Neuronal stem cell (in vitro differentiated cells): ENCODE results near the gene STIM1.

Experiments
- DNase-seq: peaks from one replicate; pipeline ENCODE4 v3.0.0-alpha.2; 2013; ENCODE audit warnings: low spot score
- H2AFZ ChIP-seq: one replicate; pipeline ENCODE4 v1.6.1; 2013; ENCODE audit warnings: mild to moderate bottlenecking, low read length, inconsistent platforms
- H2AK5ac ChIP-seq: 2 replicates; pipeline ENCODE4 v1.6.1; 2013; ENCODE audit warnings: low read depth, mild to moderate bottlenecking, inconsistent platforms, low read length, moderate library complexity, mixed read lengths
- H2BK120ac ChIP-seq: 2 replicates; pipeline ENCODE4 v1.6.1; 2013; ENCODE audit warnings: low read depth, mild to moderate bottlenecking, inconsistent platforms, low read length, moderate library complexity, mixed read lengths
- H2BK12ac ChIP-seq: one replicate; pipeline ENCODE4 v1.6.1; 2013; ENCODE audit warnings: low read length, inconsistent platforms
- H2BK15ac ChIP-seq: 2 replicates; pipeline ENCODE4 v1.6.1; 2013; ENCODE audit warnings: mild to moderate bottlenecking, low read length, inconsistent platforms, mixed read lengths
- H2BK5ac ChIP-seq: one replicate; pipeline ENCODE4 v1.6.1; 2013; ENCODE audit warnings: inconsistent platforms, mild to moderate bottlenecking, low read length, moderate library complexity
- H3K14ac ChIP-seq: one replicate; pipeline ENCODE4 v1.6.1; 2013; ENCODE audit warnings: low read length, inconsistent platforms
- H3K18ac ChIP-seq: 2 replicates; pipeline ENCODE4 v1.6.1; 2013; ENCODE audit warnings: low read length, inconsistent platforms
- H3K23ac ChIP-seq: 2 replicates; pipeline ENCODE4 v1.6.1; 2013; ENCODE audit warnings: low read depth, mild to moderate bottlenecking, mixed read lengths, low read length, inconsistent platforms; ENCODE audit not compliant: poor library complexity
- H3K27ac ChIP-seq: replicated peaks from 3 replicates; pipeline ENCODE4 v1.5.1; 2013; ENCODE audit warnings: low read length, inconsistent platforms
- H3K27me3 ChIP-seq, 3 experiments: 2 replicates each; pipeline ENCODE4 v1.6.1; 2013; ENCODE audit warnings: low read length in 3 of 3, mild to moderate bottlenecking in 2 of 3, inconsistent platforms in 1 of 3, low read depth in 1 of 3, mixed read lengths in 1 of 3, moderate library complexity in 1 of 3; ENCODE audit not compliant: control insufficient read depth in 3 of 3, insufficient read depth in 3 of 3
- H3K36me3 ChIP-seq, 2 donors: replicated peaks in 1 of 2; 2 replicates each; pipeline ENCODE4 v1.6.1; 2013; ENCODE audit warnings: low read length in 2 of 2; ENCODE audit not compliant: control insufficient read depth in 2 of 2, insufficient read depth in 2 of 2
- H3K4ac ChIP-seq: 2 replicates; pipeline ENCODE4 v1.6.1; 2013; ENCODE audit warnings: inconsistent platforms, mild to moderate bottlenecking, low read length, moderate library complexity
- H3K4me1 ChIP-seq, 2 donors: 1 replicate in 1 of 2; 2 replicates in 1 of 2; pipeline ENCODE4 v1.6.1; 2013; ENCODE audit warnings: low read length in 2 of 2, low read depth in 1 of 2; ENCODE audit not compliant: control insufficient read depth in 2 of 2, insufficient read depth in 1 of 2
- H3K4me2 ChIP-seq: one replicate; pipeline ENCODE4 v1.6.1; 2013; ENCODE audit warnings: mild to moderate bottlenecking, low read length, inconsistent platforms; ENCODE audit not compliant: insufficient read depth, poor library complexity, severe bottlenecking
- H3K4me3 ChIP-seq, 2 donors: 2 replicates each; pipeline ENCODE4 v1.5.1; 2013; ENCODE audit warnings: low read length in 2 of 2, mild to moderate bottlenecking in 2 of 2, inconsistent platforms in 1 of 2, moderate library complexity in 1 of 2
- H3K79me1 ChIP-seq: one replicate; pipeline ENCODE4 v1.6.1; 2013; ENCODE audit warnings: low read depth, mild to moderate bottlenecking, inconsistent platforms, low read length, moderate library complexity
- H3K9ac ChIP-seq: one replicate; pipeline ENCODE4 v1.6.1; 2013; ENCODE audit warnings: mild to moderate bottlenecking, low read depth, low read length, inconsistent platforms; ENCODE audit not compliant: poor library complexity
- H3K9me3 ChIP-seq, 2 donors: replicated peaks in 1 of 2; 2 replicates each; pipeline versions ENCODE3 to v1.6.1; 2013; ENCODE audit warnings: low read length in 2 of 2, mild to moderate bottlenecking in 2 of 2, inconsistent platforms in 1 of 2, low read depth in 1 of 2, mixed read lengths in 1 of 2, moderate library complexity in 1 of 2; ENCODE audit not compliant: control insufficient read depth in 2 of 2, insufficient read depth in 1 of 2
- H4K8ac ChIP-seq: one replicate; pipeline ENCODE4 v1.6.1; 2013; ENCODE audit warnings: low read depth, mild to moderate bottlenecking, inconsistent platforms, low read length, moderate library complexity
- H4K91ac ChIP-seq: one replicate; pipeline ENCODE4 v1.6.1; 2013; ENCODE audit warnings: low read length, low read depth, mild to moderate bottlenecking, inconsistent platforms; ENCODE audit not compliant: poor library complexity
- WGBS, 2 donors: extraction: QIAGEN DNeasy Blood & Tissue Kit; methylation state at CpG; one replicate each; pipeline ENCODE4 v1.1.7; 2013; ENCODE audit warnings: missing lambda C conversion rate in 2 of 2, mixed read lengths in 1 of 2; ENCODE audit not compliant: insufficient read length in 2 of 2, insufficient replicate concordance in 1 of 2; ENCODE audit errors: extremely low coverage in 2 of 2; 5-methylcytosine and 5-hydroxymethylcytosine counted together

STIM1 gene

GRCh38 chr11:3925513-3925912 is 70.0 kb downstream of the STIM1 start:
- no peaks in the 10 kb centered on the region for H3K36me3 ChIP-seq
- H3K27ac ChIP-seq = no peak overlapping the region
- no peak overlapping the region for H2AK5ac ChIP-seq
- H2BK12ac ChIP-seq = no peak overlapping the region
- H2BK120ac ChIP-seq = no peak overlapping the region
- peaks cover 0 to 9% of the 10 kb centered on the region in 2 donors for H3K9me3 ChIP-seq
- no peak overlapping the region for H3K4ac ChIP-seq
- H3K4me1 ChIP-seq = no peaks in the 10 kb centered on the region
- no peaks in the 10 kb centered on the region for H3K79me1 ChIP-seq
- H3K23ac ChIP-seq = no peak overlapping the region
- H3K27me3 ChIP-seq = no peaks in the 10 kb centered on the region
- H2AFZ ChIP-seq = no peak overlapping the region
- no peak overlapping the region for H4K91ac ChIP-seq
- no peak overlapping the region for H2BK15ac ChIP-seq
- H2BK5ac ChIP-seq = no peak overlapping the region
- H3K18ac ChIP-seq = no peak overlapping the region
- H3K14ac ChIP-seq = no peak overlapping the region
- no peak overlapping the region for H3K4me2 ChIP-seq
- no peak overlapping the region for H3K9ac ChIP-seq
- no peak for DNase-seq
- no CpG with 5 or more reads among the region's 1 CpG for WGBS, 2 donors
- no peak overlapping the region for H3K4me3 ChIP-seq
- no peak overlapping the region for H4K8ac ChIP-seq

DNA sequence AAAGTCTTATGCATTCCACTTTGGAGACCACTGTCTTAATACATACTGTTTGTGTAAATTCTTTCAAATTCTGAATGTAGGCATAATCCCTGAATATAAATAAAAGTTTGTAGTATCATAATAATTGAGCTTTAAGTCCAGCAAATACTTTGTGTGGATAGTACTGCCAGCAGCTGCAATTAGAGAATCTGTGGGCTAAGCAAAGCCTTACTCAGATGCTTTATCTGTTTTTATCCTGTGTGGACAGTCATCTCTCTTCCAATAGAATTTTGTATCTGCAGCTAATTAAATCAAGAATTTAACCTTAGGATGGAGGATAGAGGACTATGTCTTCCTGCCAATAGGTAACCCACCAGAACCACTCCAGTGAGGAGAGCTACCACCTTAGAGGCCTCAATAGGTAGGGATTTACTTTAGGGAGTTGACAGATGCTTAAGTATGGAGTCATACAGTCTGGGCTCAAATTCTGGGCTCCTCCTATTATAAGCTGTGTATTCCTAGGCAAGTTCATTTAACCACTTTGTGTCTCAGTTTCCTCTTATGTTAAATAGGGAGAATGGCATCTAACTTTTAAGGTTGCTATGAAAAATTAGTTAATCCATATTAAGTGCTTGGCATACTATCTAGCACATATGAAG is 71.1 kb downstream of the STIM1 start:
- DNase-seq = no peak

DNA sequence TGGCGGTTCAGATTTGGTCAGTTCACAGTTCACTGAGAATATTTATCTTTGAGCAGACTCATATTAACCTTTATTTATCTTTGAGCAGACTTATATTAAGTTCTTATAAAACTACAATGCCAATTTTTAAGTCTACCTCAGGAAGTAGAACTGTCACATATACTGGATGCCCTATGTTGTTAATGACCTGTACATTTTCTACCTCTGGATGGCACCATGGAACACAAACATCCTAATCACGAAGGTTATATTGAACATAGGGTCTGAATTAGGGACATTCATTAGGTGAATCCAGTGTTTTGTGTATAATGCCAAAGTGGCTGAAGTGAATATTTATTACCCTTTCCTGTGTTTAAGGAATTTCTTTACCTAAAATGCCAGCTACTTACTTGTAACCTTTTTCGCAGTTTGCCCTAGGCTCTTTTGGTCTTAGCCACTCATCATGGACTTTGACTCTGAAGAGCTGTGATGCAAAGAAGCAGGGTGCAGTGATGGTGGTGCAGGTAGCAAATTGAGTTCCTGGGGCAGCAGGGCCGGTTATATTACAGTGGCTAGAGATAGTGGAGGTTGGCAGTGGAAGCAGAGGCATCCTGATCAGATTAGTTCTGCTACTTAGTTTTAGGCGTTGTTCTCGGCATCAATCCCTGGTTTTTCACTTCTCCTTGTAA is 71.8 kb downstream of the STIM1 start:
- Histone ChIP-seq H3K9me3 (peaks cover 0 to 3% of the 10 kb centered on the region in 2 donors), H3K9ac (no peak overlapping the region), H3K4me1 (no peaks in the 10 kb centered on the region), H3K23ac (no peak overlapping the region), H3K14ac (no peak overlapping the region), H3K36me3 (no peaks in the 10 kb centered on the region), H3K79me1 (no peaks in the 10 kb centered on the region), H3K4ac (no peak overlapping the region), H3K27me3 (no peaks in the 10 kb centered on the region), H2BK5ac (no peak overlapping the region), H2AK5ac (no peak overlapping the region), H2BK120ac (no peak overlapping the region), H3K27ac (no peak overlapping the region), H3K4me3 (no peak overlapping the region), H2BK12ac (no peak overlapping the region), H4K8ac (no peak overlapping the region), H3K4me2 (no peak overlapping the region), H2AFZ (no peak overlapping the region), H2BK15ac (no peak overlapping the region), H3K18ac (no peak overlapping the region), H4K91ac (no peak overlapping the region)
- no CpG with 5 or more reads among the region's 6 CpGs for WGBS, 2 donors
- DNase-seq = no peak

More for the DNA sequence above, 71.1 kb downstream of the STIM1 start:
- H2BK15ac ChIP-seq = no peak overlapping the region
- no peak overlapping the region for H4K8ac ChIP-seq
- H2BK120ac ChIP-seq = no peak overlapping the region
- H3K4ac ChIP-seq = no peak overlapping the region
- H3K9ac ChIP-seq = no peak overlapping the region
- H3K9me3 ChIP-seq = peaks cover 0 to 9% of the 10 kb centered on the region in 2 donors
- H3K4me3 ChIP-seq = no peak overlapping the region
- no peaks in the 10 kb centered on the region for H3K27me3 ChIP-seq
- H3K36me3 ChIP-seq = no peaks in the 10 kb centered on the region
- H3K27ac ChIP-seq = no peak overlapping the region
- no peak overlapping the region for H3K23ac ChIP-seq
- H2BK12ac ChIP-seq = no peak overlapping the region
- H3K4me2 ChIP-seq = no peak overlapping the region
- H3K18ac ChIP-seq = no peak overlapping the region
- no peak overlapping the region for H2AFZ ChIP-seq
- H3K79me1 ChIP-seq = no peaks in the 10 kb centered on the region
- H4K91ac ChIP-seq = no peak overlapping the region
- no peaks in the 10 kb centered on the region for H3K4me1 ChIP-seq
- H3K14ac ChIP-seq = no peak overlapping the region
- no peak overlapping the region for H2AK5ac ChIP-seq
- H2BK5ac ChIP-seq = no peak overlapping the region

- Histone ChIP-seq H3K14ac (no peak overlapping the region), H3K4me3 (no peak overlapping the region), H3K36me3 (no peaks in the 10 kb centered on the region), H3K4me1 (no peaks in the 10 kb centered on the region), H3K27me3 (no peaks in the 10 kb centered on the region), H2BK15ac (no peak overlapping the region), H3K18ac (no peak overlapping the region), H3K9me3 (no peaks in the 10 kb centered on the region), H2AK5ac (no peak overlapping the region), H4K8ac (no peak overlapping the region), H3K27ac (no peak overlapping the region), H2AFZ (no peak overlapping the region), H2BK12ac (no peak overlapping the region), H2BK120ac (no peak overlapping the region), H4K91ac (no peak overlapping the region), H3K9ac (no peak overlapping the region), H3K79me1 (no peaks in the 10 kb centered on the region), H3K4me2 (no peak overlapping the region), H3K23ac (no peak overlapping the region), H3K4ac (no peak overlapping the region), H2BK5ac (no peak overlapping the region)
- WGBS, 2 donors = no CpG with 5 or more reads among the region's 1 CpG
- no peak for DNase-seq
Measured at GRCh38 chr11:3929232-3929631, 73.8 kb downstream of the STIM1 start.
